ENCODE results near the gene NQO2. TPM values are rescaled to one million over a fixed set of nuclear protein-coding genes. Genes with fewer than 3 reads are reported as not detected.

The NQO2 gene
- total and polyA plus RNA-seq, 2 of the 13 experiments (the other 11 are each of a cell fraction or from before 2014, with no cell fraction given): 32.2 to 56.5 TPM

DNA sequence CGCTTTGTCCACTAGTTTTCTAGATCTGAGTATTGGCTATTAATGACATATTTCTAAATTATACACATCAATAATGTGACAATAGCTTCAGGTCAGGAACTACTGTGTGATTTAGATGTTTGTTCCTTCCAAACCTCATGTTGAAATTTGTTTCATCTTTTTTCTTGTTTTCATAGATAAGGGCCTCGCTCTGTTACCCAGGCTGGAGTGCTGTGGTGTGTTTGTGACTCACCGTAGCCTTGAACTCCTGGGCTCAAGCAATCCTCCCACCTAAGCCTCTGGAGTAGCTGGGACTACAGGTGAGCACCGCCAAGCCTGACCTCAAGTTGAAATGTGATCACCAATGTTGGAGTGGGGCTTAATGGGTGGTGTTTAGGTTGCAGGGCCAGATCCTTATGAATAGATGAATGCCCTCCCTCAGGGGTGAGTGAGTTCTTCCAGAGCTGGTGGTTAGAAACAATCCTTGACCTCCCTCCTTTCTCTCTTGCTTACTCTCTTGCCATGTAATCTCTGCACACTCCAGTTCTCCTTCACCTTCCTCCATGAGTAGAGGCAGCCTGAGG, 5.9 kb upstream of the NQO2 start (continued):
- TF ChIP-seq, protein P1, sequence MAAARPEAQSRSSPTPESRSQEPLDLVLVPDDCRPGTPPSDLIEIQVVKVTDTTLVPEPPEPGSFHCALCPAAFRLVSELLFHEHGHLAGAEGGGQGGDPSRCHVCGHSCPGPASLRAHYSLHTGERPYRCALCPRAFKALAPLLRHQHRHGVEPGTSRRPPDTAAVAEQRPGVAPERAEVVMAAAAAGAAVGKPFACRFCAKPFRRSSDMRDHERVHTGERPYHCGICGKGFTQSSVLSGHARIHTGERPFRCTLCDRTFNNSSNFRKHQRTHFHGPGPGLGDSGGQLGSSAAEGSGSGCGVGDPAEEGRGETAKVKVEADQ (CRISPR knock-in tag; IDR thresholded peaks at IDR 0.05; ENCODE audit: borderline replicate concordance): no peak
- TF ChIP-seq MEF2D (CRISPR knock-in tag; IDR thresholded peaks at IDR 0.05) (no peak), ZSCAN9 (CRISPR knock-in tag; IDR thresholded peaks at IDR 0.05; ENCODE audit: borderline replicate concordance) (peak; percentile 53; the same call in 1 of the 2 replicates), SMC3 (IDR thresholded peaks at IDR 0.05; ENCODE audit: low read length) (no peak), ZNF230 (CRISPR knock-in tag; IDR thresholded peaks at IDR 0.05) (no peak), RORA (CRISPR knock-in tag; IDR thresholded peaks at IDR 0.05) (no peak), PAF1 (CRISPR knock-in tag; IDR thresholded peaks at IDR 0.05) (no peak), SOX13 (IDR thresholded peaks at IDR 0.05) (peak; percentile 82), SOX13 (CRISPR knock-in tag; conservative IDR thresholded peaks at IDR 0.05 in 1 of 2, IDR thresholded peaks at IDR 0.05 in 1 of 2) (peak in 1 of 2 experiments; percentile 94; a peak in 2 of 4 replicates), POLR2A (IDR thresholded peaks at IDR 0.05; ENCODE audit: insufficient read depth in 1 of 2, low read depth in 2 of 2, low read length in 2 of 2) (no peak), ZNF224 (CRISPR knock-in tag; IDR thresholded peaks at IDR 0.05) (no peak), RXRA (CRISPR knock-in tag; IDR thresholded peaks at IDR 0.05) (peak; percentile 93), ZFAT (CRISPR knock-in tag; conservative IDR thresholded peaks at IDR 0.05) (no peak), SALL1 (CRISPR knock-in tag; IDR thresholded peaks at IDR 0.05) (peak; percentile 100), ATM (IDR thresholded peaks at IDR 0.05; ENCODE audit: borderline replicate concordance) (no peak), ZFY (CRISPR knock-in tag; IDR thresholded peaks at IDR 0.05) (peak; percentile 40; the same call in 1 of the 2 replicates), ZSCAN12 (CRISPR knock-in tag; IDR thresholded peaks at IDR 0.05) (no peak)
- TF ChIP-seq, protein P2, sequence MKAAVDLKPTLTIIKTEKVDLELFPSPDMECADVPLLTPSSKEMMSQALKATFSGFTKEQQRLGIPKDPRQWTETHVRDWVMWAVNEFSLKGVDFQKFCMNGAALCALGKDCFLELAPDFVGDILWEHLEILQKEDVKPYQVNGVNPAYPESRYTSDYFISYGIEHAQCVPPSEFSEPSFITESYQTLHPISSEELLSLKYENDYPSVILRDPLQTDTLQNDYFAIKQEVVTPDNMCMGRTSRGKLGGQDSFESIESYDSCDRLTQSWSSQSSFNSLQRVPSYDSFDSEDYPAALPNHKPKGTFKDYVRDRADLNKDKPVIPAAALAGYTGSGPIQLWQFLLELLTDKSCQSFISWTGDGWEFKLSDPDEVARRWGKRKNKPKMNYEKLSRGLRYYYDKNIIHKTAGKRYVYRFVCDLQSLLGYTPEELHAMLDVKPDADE (CRISPR knock-in tag; IDR thresholded peaks at IDR 0.05): no peak
- TF ChIP-seq, protein P3, sequence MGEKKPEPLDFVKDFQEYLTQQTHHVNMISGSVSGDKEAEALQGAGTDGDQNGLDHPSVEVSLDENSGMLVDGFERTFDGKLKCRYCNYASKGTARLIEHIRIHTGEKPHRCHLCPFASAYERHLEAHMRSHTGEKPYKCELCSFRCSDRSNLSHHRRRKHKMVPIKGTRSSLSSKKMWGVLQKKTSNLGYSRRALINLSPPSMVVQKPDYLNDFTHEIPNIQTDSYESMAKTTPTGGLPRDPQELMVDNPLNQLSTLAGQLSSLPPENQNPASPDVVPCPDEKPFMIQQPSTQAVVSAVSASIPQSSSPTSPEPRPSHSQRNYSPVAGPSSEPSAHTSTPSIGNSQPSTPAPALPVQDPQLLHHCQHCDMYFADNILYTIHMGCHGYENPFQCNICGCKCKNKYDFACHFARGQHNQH (CRISPR knock-in tag; IDR thresholded peaks at IDR 0.05): peak; percentile 86; the same call in 1 of the 2 replicates
- TF ChIP-seq, protein P4, sequence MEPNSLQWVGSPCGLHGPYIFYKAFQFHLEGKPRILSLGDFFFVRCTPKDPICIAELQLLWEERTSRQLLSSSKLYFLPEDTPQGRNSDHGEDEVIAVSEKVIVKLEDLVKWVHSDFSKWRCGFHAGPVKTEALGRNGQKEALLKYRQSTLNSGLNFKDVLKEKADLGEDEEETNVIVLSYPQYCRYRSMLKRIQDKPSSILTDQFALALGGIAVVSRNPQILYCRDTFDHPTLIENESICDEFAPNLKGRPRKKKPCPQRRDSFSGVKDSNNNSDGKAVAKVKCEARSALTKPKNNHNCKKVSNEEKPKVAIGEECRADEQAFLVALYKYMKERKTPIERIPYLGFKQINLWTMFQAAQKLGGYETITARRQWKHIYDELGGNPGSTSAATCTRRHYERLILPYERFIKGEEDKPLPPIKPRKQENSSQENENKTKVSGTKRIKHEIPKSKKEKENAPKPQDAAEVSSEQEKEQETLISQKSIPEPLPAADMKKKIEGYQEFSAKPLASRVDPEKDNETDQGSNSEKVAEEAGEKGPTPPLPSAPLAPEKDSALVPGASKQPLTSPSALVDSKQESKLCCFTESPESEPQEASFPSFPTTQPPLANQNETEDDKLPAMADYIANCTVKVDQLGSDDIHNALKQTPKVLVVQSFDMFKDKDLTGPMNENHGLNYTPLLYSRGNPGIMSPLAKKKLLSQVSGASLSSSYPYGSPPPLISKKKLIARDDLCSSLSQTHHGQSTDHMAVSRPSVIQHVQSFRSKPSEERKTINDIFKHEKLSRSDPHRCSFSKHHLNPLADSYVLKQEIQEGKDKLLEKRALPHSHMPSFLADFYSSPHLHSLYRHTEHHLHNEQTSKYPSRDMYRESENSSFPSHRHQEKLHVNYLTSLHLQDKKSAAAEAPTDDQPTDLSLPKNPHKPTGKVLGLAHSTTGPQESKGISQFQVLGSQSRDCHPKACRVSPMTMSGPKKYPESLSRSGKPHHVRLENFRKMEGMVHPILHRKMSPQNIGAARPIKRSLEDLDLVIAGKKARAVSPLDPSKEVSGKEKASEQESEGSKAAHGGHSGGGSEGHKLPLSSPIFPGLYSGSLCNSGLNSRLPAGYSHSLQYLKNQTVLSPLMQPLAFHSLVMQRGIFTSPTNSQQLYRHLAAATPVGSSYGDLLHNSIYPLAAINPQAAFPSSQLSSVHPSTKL (CRISPR knock-in tag; IDR thresholded peaks at IDR 0.05): peak; percentile 95
- TF ChIP-seq, protein P5, sequence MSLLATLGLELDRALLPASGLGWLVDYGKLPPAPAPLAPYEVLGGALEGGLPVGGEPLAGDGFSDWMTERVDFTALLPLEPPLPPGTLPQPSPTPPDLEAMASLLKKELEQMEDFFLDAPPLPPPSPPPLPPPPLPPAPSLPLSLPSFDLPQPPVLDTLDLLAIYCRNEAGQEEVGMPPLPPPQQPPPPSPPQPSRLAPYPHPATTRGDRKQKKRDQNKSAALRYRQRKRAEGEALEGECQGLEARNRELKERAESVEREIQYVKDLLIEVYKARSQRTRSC (CRISPR knock-in tag; IDR thresholded peaks at IDR 0.05; ENCODE audit: low read depth): no peak
- TF ChIP-seq, protein P6, sequence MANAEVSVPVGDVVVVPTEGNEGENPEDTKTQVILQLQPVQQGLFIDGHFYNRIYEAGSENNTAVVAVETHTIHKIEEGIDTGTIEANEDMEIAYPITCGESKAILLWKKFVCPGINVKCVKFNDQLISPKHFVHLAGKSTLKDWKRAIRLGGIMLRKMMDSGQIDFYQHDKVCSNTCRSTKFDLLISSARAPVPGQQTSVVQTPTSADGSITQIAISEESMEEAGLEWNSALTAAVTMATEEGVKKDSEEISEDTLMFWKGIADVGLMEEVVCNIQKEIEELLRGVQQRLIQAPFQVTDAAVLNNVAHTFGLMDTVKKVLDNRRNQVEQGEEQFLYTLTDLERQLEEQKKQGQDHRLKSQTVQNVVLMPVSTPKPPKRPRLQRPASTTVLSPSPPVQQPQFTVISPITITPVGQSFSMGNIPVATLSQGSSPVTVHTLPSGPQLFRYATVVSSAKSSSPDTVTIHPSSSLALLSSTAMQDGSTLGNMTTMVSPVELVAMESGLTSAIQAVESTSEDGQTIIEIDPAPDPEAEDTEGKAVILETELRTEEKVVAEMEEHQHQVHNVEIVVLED (CRISPR knock-in tag; IDR thresholded peaks at IDR 0.05; ENCODE audit: borderline replicate concordance): no peak
